Keratinocyte (primary cell): ENCODE results near the gene OR5D14. TPM values are rescaled to one million over a fixed set of nuclear protein-coding genes. Genes with fewer than 3 reads are reported as not detected.

ENCODE experiments used
- DNase-seq: peaks from one replicate; pipeline ENCODE4 v3.0.0-alpha.2; 2011; ENCODE audit warnings: low read depth, missing footprints, low spot score
- FAIRE-seq: peaks from 2 replicates; lab custom pipeline; 2011; peaks lifted over from hg19 to GRCh38; lab: Jason Lieb, UNC
- H2AFZ ChIP-seq: 2 replicates; pipeline ENCODE4 v1.6.0; 2012; ENCODE audit warnings: low read length, control low read depth, inconsistent platforms; ENCODE audit not compliant: control insufficient read depth
- H3K27ac ChIP-seq: 2 replicates; pipeline ENCODE4 v1.5.1; 2011; ENCODE audit warnings: low read length; ENCODE audit not compliant: control insufficient read depth, insufficient read depth
- H3K27me3 ChIP-seq: 3 replicates; pipeline ENCODE4 v1.6.0; 2011; ENCODE audit warnings: low read length; ENCODE audit not compliant: control insufficient read depth, insufficient read depth; ENCODE audit errors: extremely low read depth
- H3K36me3 ChIP-seq, 2 experiments: 2 replicates in 1 of 2; 3 replicates in 1 of 2; pipeline ENCODE4 v1.5.1; 2011; ENCODE audit warnings: low read length in 2 of 2, mild to moderate bottlenecking in 1 of 2; ENCODE audit not compliant: control insufficient read depth in 2 of 2, insufficient read depth in 2 of 2; ENCODE audit errors: extremely low read depth in 1 of 2
- H3K4me1 ChIP-seq: 3 replicates; pipeline ENCODE4 v1.5.1; 2011; ENCODE audit warnings: low read length; ENCODE audit not compliant: control insufficient read depth, insufficient read depth; ENCODE audit errors: extremely low read depth
- H3K4me2 ChIP-seq: 3 replicates; pipeline ENCODE4 v1.6.0; 2011; ENCODE audit warnings: low read depth, low read length; ENCODE audit not compliant: control insufficient read depth, insufficient read depth; ENCODE audit errors: extremely low read depth
- H3K4me3 ChIP-seq, 3 experiments: fragments of 200-600 bp in 1 of 3; sonication (generic) in 1 of 3; 2 replicates in 2 of 3; 3 replicates in 1 of 3; pipeline ENCODE4 v1.5.1; 2011 to 2016; ENCODE audit warnings: low read length in 3 of 3, mild to moderate bottlenecking in 3 of 3, control low read depth in 2 of 3, inconsistent platforms in 1 of 3, low read depth in 1 of 3, mixed read lengths in 1 of 3, mixed run types in 1 of 3, moderate library complexity in 1 of 3; ENCODE audit not compliant: control insufficient read depth in 2 of 3, insufficient read depth in 2 of 3; ENCODE audit errors: extremely low read depth in 1 of 3
- H3K79me2 ChIP-seq: 2 replicates; pipeline ENCODE4 v1.6.0; 2012; ENCODE audit warnings: low read length; ENCODE audit not compliant: control insufficient read depth, insufficient read depth
- H3K9ac ChIP-seq: 3 replicates; pipeline ENCODE4 v1.6.0; 2011; ENCODE audit warnings: low read length; ENCODE audit not compliant: control insufficient read depth, insufficient read depth; ENCODE audit errors: extremely low read depth
- H3K9me1 ChIP-seq: 3 replicates; pipeline ENCODE4 v1.6.0; 2011; ENCODE audit warnings: low read length; ENCODE audit not compliant: control insufficient read depth, insufficient read depth; ENCODE audit errors: extremely low read depth
- H3K9me3 ChIP-seq: 2 replicates; pipeline ENCODE4 v1.5.1; 2012; ENCODE audit warnings: low read depth, low read length; ENCODE audit not compliant: control insufficient read depth
- H4K20me1 ChIP-seq: 3 replicates; pipeline ENCODE4 v1.6.0; 2011; ENCODE audit warnings: low read length; ENCODE audit not compliant: control insufficient read depth, insufficient read depth; ENCODE audit errors: extremely low read depth
- EZH2 ChIP-seq: IDR thresholded peaks from one replicate; pipeline ENCODE4 v1.6.1; 2012; ENCODE audit warnings: inconsistent platforms, mild to moderate bottlenecking, low read length, moderate library complexity
- dilution Hi-C: fragments of 300-500 bp; cut with MboI; formaldehyde crosslinking; loops from one replicate; pipeline ENCODE4 v1.7.0; 2020; ENCODE audit warnings: low sequenced_read_pairs; ENCODE audit not compliant: extremely low pct_ligation_motif_present
- polyA minus RNA-seq, 3 experiments: library from RNA; depleted of rRNA, polyadenylated mRNA; stranded (reverse); fragments of >200 nt; gene quantifications; 1 replicate in 1 of 3; 2 replicates in 1 of 3; 3 replicates in 1 of 3; pipeline ENCODE4 v1.2.3, GENCODE V29; 2011
- polyA plus RNA-seq, 5 experiments: library from polyadenylated mRNA; depleted of rRNA in 3 of 5; stranded (reverse) in 3 of 5; stranded (forward) in 1 of 5; unstranded in 1 of 5; fragments of >200 nt; gene quantifications; 1 replicate in 1 of 5; 2 replicates in 3 of 5; 3 replicates in 1 of 5; pipeline versions ENCODE4 v1.2.1 to v1.2.3, GENCODE V29; 2011 to 2012; ENCODE audit warnings: missing spikeins in 2 of 5, low read depth in 1 of 5, low replicate concordance in 1 of 5
- TF ChIP-seq, protein P1 (sequence below), 3 experiments: IDR thresholded peaks in 1 of 3; conservative IDR thresholded peaks in 1 of 3; optimal IDR thresholded peaks in 1 of 3; 2 replicates in 2 of 3; 3 replicates in 1 of 3; pipeline versions ENCODE3 to v1.5.1; 2011; ENCODE audit warnings: low read length in 3 of 3, mild to moderate bottlenecking in 3 of 3, moderate library complexity in 2 of 3, control low read depth in 1 of 3, inconsistent platforms in 1 of 3; ENCODE audit not compliant: insufficient read depth in 2 of 3; ENCODE audit errors: extremely low read depth in 1 of 3

OR5D14 gene
- polyA plus RNA-seq = not detected in 3 replicates
- polyA plus RNA-seq (2011; ENCODE audit: low read depth) = not detected
- not detected in 2 replicates for polyA plus RNA-seq (2011; cell fraction: cytosol; rRNA removed)
- not detected in 2 replicates for polyA plus RNA-seq (2011; cell fraction: nucleus; rRNA removed)
- polyA plus RNA-seq (2012; ENCODE audit: low replicate concordance) = not detected in 2 replicates
- polyA minus RNA-seq = not detected in 3 replicates
- not detected for polyA minus RNA-seq (2011; cell fraction: cytosol; rRNA and poly(A)+ RNA removed)
- not detected in 2 replicates for polyA minus RNA-seq (2011; cell fraction: nucleus; rRNA and poly(A)+ RNA removed)

DNA sequence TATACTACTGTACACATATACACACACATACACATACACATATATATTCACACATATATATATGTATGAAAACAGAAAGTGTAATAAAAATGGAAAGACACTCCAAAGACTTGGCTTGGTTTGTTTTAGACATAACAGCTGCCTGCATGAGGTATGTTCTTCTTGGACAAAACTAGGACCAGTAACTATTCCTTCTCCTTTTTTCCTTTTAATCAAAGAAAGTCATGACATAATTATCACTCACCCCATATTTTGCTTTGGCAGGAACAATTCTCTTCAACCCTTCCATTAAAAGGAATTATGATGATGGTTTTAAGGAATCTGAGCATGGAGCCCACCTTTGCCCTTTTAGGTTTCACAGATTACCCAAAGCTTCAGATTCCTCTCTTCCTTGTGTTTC lies at the start of gene OR5D14:
OR5D14 (plus strand) TSS at position 301 of the 400 bp plus-strand sequence; CDS start at position 301, 0 bp downstream.
- FAIRE-seq = no peak
- Histone ChIP-seq H4K20me1 (no peaks in the 10 kb centered on the region), H3K9me3 (peaks cover 2% of the 10 kb centered on the region), H3K36me3 (no peaks in the 10 kb centered on the region), H2AFZ (no peak within 1 kb of the TSS), H3K4me1 (no peaks in the 10 kb centered on the region), H3K27ac (no peak within 1 kb of the TSS), H3K79me2 (no peaks in the 10 kb centered on the region), H3K9ac (no peak within 1 kb of the TSS), H3K27me3 (no peaks in the 10 kb centered on the region), H3K4me3 (no peak within 1 kb of the TSS), H3K4me2 (no peak within 1 kb of the TSS), H3K9me1 (no peaks in the 10 kb centered on the region)
- TF ChIP-seq, protein P1, sequence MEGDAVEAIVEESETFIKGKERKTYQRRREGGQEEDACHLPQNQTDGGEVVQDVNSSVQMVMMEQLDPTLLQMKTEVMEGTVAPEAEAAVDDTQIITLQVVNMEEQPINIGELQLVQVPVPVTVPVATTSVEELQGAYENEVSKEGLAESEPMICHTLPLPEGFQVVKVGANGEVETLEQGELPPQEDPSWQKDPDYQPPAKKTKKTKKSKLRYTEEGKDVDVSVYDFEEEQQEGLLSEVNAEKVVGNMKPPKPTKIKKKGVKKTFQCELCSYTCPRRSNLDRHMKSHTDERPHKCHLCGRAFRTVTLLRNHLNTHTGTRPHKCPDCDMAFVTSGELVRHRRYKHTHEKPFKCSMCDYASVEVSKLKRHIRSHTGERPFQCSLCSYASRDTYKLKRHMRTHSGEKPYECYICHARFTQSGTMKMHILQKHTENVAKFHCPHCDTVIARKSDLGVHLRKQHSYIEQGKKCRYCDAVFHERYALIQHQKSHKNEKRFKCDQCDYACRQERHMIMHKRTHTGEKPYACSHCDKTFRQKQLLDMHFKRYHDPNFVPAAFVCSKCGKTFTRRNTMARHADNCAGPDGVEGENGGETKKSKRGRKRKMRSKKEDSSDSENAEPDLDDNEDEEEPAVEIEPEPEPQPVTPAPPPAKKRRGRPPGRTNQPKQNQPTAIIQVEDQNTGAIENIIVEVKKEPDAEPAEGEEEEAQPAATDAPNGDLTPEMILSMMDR (optimal IDR thresholded peaks at IDR 0.05 in 1 of 3, IDR thresholded peaks at IDR 0.05 in 1 of 3, conservative IDR thresholded peaks at IDR 0.05 in 1 of 3; ENCODE audit: extremely low read depth in 1 of 3, insufficient read depth in 2 of 3, low read length in 3 of 3) = no peak
- no peak for TF ChIP-seq EZH2
- dilution Hi-C loops = no loop called here
- no peak for DNase-seq

DNA sequence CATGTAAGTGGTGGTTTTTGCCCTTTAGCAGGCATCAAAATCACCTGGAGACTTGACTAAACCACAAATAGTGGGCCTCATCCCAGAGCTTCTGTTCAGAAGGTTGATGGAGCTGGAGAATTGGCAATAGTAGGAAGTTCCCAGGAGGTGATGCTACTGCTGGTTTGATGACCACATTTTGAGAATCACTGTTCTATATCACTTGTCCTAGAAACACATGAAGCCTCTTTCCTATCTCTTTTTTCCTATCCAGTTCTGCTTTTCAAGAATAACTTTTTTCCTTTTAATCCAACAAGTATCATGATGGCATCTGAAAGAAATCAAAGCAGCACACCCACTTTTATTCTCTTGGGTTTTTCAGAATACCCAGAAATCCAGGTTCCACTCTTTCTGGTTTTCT lies 22.2 kb upstream of the OR5D14 start, which contains the start of gene OR5D13:
OR5D13 (plus strand) TSS at position 301 of the 400 bp plus-strand sequence; CDS start at position 301, 0 bp downstream.
- no peaks in the 10 kb centered on the region for H3K4me1 ChIP-seq
- H3K9me1 ChIP-seq = no peaks in the 10 kb centered on the region
- no peak within 1 kb of the TSS for H2AFZ ChIP-seq
- no peak within 1 kb of the TSS for H3K4me2 ChIP-seq
- H3K36me3 ChIP-seq = no peaks in the 10 kb centered on the region
- no peaks in the 10 kb centered on the region for H3K9me3 ChIP-seq
- no peaks in the 10 kb centered on the region for H3K79me2 ChIP-seq
- dilution Hi-C loops = no loop called here
- no peak within 1 kb of the TSS for H3K4me3 ChIP-seq
- TF ChIP-seq, protein P1 (optimal IDR thresholded peaks at IDR 0.05 in 1 of 3, IDR thresholded peaks at IDR 0.05 in 1 of 3, conservative IDR thresholded peaks at IDR 0.05 in 1 of 3; ENCODE audit: extremely low read depth in 1 of 3, insufficient read depth in 2 of 3, low read length in 3 of 3) = no peak
- no peak for TF ChIP-seq EZH2
- no peaks in the 10 kb centered on the region for H3K27me3 ChIP-seq
- DNase-seq (no peak), FAIRE-seq (no peak)
- H3K9ac ChIP-seq = no peak within 1 kb of the TSS
- H4K20me1 ChIP-seq = no peaks in the 10 kb centered on the region
- H3K27ac ChIP-seq = no peak within 1 kb of the TSS
